Posterior vena cava (tissue), 2 donors: ENCODE data around the gene FRMD6. TPM values are rescaled to one million over a fixed set of nuclear protein-coding genes. Genes with fewer than 3 reads are reported as not detected.
A peak's percentile ranks its signal among the peaks of the same experiment; 100 is the strongest.
"Not testable (repeated sequence)": the region's sequence is repeated elsewhere in the genome, so short reads cannot be mapped to it uniquely, and the experiment has no call there.

Experiments
- DNase-seq: peaks from one replicate; pipeline ENCODE4 v3.0.0-alpha.2; 2020; ENCODE audit warnings: low spot score
- intact Hi-C, 2 donors: fragments of 100-400 bp; cut with DNase I; formaldehyde crosslinking; loops; one replicate each; pipeline versions ENCODE4 v1.14.1 to v1.14.2; 2022 to 2023
- total RNA-seq, 2 donors: library from RNA; stranded (reverse); fragmentation: NEBNext Ultra II Directional; extraction: Animal tissue kit (Norgen Biotek cat#: 25700); gene quantifications; one replicate each; pipeline ENCODE4 v1.2.1, GENCODE V29; 2021
- donor health status: DM: yes; HTN: yes; CAD: no.
- donor health status: DM: yes; HTN: yes; CAD: no.

Gene FRMD6
- total RNA-seq, 2 donors from 2014 or later: 33.1 to 49.6 TPM

DNA sequence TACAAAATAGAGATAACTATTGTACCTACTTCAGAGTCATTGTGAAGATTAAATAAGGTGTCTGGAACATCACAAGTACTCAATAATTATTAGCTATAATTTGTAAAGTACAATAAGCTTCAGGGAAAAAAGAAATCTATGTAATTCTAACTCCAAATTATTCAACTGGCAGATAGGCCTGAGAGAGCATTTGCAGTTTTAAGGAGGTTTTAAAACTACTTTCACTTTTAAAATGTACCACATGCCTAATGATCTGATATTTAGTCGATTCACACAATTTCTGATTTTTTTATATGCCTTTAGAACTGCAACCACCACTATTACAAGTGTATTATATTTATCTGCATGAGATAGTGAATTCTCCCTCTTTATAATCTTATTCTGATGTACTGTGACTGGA is 24.9 kb upstream of the FRMD6 start:
- intact Hi-C loops: no loop called here
- DNase-seq: no peak

DNA sequence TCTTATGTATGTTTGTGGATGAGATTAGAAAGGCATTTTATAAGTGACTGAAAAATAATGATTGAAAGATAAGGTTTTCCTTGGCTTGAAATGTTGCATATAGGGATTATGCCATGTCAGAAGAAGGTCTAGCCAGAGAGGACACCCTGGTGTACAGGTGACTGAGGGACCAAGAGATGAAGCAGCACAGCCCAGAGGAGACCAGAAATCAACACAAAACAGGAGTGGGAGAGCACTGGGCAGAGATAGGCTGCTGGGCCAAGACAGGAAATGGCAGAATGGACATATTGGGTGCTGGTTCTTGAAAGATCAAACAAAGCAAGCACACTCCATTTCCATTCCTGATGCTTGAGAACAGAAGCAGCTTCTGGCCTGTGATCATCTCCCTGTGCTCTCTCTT is 24.4 kb upstream of the FRMD6 start:
- no peak for DNase-seq
- intact Hi-C loops: no loop called here

DNA sequence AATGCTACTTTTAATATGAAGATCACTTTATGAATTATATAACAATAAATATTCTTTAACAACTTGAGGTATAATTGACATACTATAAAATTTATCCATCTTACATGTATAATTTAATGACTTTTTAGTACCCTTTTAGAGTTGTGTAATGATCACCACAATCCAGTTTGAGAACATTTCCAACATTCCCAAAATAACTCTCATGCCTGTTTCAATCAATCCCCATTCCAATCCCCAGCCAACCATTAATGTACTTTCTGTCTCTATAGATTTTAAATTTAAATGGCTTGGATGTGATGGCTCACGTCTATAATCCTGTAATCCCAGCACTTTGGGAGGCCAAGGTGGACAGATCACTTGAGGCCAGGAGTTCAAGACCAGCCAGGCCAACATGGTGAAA is 23.5 kb upstream of the FRMD6 start:
- no peak for DNase-seq
- intact Hi-C loops: no loop called here

DNA sequence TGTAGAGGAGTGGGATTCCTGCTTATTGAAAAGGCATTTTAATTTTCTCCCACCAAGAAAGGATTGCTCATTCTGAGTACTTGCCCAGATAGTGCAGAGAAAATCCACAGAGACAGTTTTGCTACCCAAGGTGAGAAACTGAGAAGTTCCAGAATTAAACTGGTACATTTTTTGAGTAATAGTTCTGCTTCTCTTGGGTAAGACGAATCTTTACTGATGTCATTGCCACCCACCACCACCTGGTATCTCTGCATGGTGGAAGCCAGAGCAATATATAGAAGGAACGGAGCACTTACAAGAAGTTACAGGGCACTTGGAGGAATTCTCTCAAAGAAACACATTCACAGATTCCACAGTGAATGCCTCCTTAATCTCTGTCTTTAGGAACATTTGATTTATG is 20.7 kb upstream of the FRMD6 start:
- no peak for DNase-seq
- intact Hi-C loops: no loop called here

DNA sequence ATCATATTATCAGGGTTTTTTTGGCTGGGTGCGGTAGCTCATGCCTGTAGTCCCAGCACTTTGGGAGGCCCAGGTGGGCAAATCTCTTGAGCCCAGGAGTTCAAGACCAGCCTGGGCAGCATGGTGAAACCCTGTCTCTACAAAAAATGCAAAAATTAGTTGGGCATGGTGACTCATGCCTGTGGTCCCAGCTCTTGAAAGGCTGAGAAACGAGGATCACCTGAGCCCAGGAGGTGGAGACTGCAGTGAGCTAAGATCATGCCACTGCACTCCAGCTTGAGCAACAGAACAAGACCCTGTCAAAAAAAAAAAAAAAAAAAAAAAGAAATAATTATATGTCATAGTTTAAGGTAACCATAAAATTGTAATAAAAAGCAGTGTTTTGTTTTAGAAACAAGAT is 18.4 kb upstream of the FRMD6 start:
- DNase-seq, intact Hi-C loops: not testable (repeated sequence)

DNA sequence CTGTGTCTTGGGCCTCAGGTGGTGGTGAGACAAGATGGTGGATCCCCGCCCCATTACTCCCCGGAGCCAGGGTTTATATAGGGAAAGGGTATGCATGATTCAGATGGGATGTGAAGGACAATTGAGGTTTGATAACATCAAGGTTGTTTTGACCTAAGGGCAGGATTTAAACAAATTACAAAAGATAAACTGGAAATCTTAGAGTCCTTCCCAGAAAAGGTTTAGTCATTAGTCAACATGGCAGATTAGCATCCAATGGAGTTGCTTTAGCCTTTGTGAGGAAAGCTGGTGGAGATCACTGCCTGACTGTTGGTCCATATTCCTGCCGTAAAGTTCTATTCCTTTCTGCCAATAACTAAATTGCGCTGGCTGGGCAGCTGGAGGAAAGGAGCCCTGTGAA is 15.6 kb upstream of the FRMD6 start:
- intact Hi-C loops: no loop called here
- DNase-seq: no peak

DNA sequence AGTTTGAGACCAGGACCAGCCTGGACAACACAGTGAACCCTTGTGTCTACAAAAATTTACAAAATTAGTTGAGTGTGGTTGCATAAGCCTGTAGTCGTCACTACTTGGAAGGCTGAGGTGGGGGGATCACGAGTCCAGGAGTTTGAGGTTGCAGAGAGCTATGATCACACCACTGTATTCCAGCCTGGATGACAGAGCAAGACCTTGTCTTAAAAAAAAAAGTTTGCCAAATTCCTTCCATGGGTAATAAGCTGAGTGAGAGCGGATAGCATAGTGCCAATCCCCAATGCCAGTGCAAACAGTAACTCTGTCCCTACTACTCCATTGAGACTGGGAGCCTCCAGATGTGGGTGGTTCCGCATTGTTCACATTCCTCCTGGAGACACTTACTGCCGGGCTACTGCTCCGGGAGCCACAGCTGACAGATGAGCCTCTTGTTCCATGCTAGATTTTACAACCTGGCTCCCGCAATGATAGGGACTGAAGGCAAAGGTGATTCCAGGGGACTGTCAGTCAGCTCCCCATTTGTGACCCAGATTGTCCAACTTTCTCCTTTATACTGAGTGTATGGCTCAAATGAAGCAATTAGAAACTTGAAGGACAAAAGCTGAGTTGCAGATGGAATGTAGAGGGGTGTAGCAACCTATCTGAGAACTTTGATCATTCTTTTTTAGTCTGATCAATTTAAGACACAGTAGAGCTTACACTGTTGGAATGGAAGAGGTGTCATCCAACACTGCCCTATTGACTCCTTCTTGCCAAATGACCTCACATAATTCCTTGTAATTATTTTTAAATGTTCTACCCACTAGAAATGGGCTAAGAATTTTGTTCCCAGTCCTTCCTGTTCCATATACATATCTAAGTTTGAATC is 13.4 kb upstream of the FRMD6 start:
- DNase-seq: no peak
- intact Hi-C loops: no loop called here

DNA sequence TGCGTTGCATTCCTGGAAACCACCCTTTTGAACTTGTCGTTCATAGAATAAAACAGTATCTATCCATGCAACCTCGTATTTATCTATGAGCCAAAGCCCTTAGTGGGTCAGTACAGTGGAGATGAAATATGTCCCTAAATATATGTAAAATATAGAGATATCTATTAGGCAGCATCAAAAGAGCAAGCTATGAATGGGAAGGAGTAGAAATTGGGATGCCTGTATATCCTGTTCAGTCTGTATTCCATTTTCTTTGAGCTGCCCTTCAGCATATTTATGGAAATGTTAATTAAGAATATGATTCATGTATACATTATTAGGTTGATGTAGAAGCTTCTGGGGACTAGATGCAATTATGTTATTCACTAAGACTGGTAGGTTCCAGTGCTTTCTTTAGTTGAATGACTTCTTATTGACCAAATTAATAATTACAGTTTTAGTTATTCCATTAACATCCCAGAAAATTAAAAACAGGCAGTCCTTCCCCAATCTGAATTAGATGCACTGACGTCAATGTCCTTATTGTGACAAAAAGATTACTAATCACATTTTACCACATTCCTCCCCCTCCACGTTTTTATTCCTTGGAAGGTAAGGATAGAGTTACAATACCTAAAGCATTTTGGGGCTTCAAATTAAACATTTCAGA is 11.9 kb upstream of the FRMD6 start:
- DNase-seq: no peak

DNA sequence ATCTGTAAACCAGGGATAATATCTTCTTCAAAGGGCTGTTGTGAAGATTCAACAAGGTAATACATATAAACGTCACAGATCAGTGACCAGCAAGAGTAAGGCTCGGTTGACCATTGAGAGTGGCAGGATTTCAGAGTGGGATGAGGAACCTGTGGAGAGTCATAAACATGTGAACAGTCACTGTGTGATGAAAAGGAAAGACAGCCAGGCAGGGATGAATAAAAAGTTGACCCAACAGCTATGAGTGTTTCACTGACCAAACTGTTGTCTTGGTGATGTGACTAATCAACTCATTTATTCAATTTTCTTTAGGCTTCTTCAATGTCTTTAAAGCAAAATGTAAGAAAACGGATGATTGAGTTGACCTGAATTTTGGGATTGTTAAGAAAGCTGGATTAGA is 8.6 kb upstream of the FRMD6 start:
- no peak for DNase-seq
- intact Hi-C loops: no loop called here

More for the DNA sequence above, 11.9 kb upstream of the FRMD6 start:
- intact Hi-C loops: no loop called here

DNA sequence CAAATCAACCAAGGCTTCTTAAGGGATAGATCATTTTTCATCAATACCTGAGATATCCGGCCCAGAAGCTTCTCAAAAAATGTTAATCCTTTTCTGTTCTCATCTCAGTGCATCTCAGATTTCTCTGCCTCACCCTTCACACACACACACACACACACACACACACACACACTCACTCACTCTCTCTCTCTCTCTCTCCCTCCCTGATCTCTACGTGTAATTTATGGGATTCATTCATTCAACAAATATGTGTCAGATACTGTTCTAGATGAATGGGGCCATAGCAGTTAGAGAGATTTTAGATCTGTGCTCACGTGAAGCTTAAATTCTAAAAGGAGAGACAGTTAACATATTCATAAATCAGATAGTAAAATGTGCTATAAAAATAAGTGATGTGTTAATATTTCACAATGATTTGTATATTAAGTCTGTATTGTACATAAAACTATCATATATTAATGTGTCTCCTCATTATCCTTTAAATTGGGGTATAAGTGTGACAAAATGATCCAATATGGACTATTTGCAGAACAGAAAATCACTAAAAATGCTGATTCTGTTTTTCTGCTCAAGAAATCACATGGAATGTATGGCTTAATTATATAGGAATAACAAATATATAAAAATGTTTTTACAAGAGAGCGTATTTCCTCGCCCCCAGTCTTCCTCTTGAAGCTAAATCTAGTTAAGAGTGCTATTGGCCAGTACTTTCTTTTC is 7.3 kb upstream of the FRMD6 start:
- no peak for DNase-seq
- intact Hi-C loops: no loop called here

DNA sequence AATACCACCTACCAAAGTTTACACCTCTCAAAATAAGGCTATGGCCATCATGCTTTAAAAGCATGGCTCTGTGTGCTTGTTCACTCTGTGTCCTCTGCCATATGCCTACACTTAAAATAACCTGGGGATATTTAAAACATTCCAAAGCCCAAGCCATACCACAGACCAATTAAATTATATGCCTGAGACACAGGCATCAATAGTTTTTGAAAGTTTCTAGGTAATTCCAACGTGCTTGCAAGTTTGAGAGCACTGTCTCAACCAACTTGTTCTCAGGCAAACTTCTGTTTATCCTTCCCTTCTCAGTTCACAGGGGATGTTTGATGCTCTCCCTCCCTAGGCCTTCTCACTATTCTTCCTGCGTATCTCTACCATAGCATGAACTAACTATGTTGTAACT is 3.4 kb upstream of the FRMD6 start:
- intact Hi-C loops: no loop called here
- DNase-seq: no peak

DNA sequence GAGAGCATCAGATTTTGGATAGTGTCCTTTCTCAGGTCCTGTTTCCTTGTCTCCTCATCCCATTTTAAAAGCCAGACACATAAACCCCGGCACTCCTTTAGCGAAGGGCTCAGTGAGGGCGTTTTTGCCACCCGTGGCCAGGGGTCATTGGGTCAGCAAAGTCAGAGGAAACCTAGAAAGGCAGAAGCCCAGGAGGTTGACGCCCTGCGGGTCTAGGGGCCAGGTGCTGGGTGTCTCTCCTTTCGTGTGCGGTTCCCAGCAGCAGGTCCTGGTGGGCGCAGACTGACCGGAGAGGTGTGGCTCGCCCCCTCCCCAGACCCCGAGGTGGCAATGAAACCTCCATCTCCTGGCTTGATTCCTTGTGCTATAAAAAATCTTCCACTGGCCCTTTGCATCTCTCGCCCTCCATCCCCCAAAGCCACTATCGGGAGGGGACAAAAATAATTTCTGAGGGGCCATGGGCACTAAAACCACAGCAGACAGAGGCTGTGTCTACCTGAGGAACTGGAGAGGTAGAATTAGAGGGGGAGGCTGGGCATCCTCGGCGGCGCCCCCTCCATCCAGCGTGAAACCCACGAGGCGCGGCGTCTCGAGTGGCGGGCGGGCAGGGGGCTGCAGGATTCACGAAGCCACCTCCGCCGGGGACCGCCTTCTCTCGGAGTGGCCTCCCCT is 858 bp upstream of the FRMD6 start:
- DNase-seq: no peak
- intact Hi-C loops: loop anchor here (10.0 kb wide), 1 partner anchor 366 kb away; no protein-coding TSS in a partner anchor

DNA sequence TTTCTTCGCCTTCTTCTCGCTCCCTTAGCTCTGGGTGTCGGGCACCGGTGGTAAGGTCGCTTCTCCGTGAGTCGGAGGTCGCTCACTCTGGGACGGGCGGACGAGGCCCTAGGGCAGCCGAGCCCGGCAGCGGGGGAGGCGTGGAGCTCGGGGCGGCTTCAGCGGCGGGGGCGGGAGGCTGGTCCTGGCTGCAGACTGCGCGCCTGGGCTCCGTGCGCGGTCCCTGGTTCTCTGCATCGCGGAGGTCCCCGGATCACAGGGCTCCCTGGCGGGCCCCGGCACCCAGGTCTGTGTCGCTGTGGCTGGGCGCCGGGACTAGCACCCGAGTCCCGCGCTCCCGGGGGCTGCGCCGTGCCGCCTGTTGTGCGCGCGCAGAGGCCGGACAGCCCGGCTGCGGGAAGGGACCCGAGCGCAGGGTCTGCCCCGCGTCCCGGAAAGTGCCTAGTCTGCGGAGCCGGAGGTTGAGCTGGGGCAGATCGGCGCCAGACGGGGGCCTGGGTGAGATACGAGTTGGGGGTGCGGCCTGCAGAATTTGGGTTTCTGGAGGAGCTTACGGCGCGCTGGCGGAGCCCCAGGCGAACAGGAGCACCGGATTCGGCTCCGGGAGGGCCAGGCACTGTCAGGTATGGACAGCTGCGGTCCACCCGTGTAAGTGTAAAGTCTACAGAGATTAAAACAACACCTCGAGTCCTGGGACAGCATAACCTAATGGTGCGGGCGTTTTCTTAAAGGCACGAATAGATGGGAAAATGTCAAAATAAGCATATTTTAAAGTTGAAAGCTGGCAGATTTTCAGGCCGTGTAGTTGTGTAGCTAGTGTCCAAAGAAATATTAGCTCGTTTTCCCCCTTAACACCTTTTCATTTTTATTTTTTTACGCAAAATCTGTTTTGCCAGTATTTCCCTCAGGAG is 713 bp downstream of the FRMD6 start:
- intact Hi-C loops: loop anchor here (2.0 to 10.0 kb wide), 2 partner anchors 124 to 368 kb away; no protein-coding TSS in a partner anchor

DNA sequence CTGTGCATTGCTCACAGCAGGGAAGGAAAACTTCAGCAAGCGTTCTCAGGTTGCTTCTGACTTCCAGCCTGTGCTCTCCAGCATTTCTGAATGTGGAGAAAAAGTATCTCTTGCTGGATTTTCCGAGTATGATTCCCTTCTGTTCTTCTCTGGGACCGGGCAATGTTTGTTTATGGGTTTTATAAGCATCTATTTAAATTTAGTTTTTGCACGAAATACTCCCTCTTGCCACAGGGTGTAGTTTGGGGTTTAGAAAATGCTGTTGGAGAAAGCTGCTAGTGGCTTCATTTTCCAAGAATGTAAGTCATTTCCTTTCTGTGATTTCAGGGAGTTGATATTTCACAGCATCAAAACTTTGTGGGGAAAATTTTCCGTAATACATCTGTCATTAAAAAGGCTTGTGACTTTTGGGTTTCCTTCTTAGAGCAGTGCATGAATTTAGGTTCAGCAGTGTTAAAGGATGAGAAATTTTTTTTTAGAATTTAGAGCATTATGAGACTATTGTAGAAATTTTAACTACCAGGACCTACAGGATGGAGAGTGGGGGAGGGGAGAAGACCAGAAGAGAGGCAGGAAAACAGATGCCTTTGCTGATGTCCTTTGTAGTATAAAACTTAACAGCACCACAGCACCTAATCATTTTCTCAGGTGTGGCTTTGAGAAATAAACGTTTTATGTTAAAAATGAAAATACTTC is 1.5 kb downstream of the FRMD6 start:
- DNase-seq: no peak
- intact Hi-C loops: loop anchor here (2.0 to 10.0 kb wide), 2 partner anchors 124 to 368 kb away; no protein-coding TSS in a partner anchor

More for the DNA sequence above, 713 bp downstream of the FRMD6 start:
- peak; percentile 92 for DNase-seq

DNA sequence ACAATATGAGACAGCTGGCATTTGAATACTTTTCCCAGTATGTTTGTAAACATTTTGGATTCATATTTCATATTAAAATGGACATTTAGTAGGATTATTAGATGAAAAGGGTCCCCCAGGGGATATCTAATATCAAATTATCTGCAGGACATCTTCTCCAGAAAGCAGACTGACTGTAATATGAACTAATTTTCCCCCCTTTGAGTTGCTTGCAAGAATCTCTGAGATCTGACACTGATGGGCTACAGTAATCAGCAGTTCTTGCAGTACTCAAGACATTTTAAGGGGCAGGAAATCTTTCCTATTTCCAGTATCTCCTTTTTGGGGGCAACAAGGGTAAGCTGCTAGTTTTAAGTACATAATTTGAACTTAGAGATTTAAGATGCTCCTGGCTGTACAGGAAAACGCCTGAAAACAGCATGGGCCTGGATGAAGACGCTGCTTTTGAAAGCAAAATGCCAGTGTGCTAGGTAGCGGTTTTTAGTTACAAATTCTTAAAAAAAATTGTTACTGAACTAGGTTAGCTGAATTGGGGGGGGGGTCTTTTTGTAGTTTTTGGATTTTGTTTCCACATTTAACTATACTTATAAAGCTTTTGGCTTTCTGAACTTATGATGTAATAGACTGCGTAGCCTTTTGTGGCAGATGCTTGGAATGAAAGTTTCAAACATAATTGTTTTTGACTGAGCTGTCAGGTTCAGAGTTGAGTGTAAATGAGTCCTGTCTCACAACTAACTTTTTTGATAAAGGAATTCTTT is 2.2 kb downstream of the FRMD6 start:
- DNase-seq: no peak
- intact Hi-C loops: loop anchor here (2.0 to 10.0 kb wide), 3 partner anchors 71 to 369 kb away; no protein-coding TSS in a partner anchor

DNA sequence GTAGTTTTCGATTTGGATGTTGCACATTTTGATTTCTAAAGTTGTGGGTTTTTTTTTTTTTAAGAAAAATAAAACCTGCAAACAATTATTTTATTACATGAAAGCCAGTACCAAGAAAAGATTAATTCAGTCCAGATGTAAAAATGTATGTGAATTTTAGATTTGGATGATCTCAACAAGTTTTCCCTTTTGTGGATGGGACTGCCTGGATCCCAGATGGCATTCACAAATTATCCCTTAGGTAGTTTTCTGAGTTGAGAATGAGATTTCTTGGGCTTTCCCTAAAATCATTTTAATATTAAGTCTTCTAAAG is 2.8 kb downstream of the FRMD6 start:
- DNase-seq: no peak
- intact Hi-C loops: loop anchor here (2.0 to 10.0 kb wide), 2 partner anchors 72 to 370 kb away; no protein-coding TSS in a partner anchor

DNA sequence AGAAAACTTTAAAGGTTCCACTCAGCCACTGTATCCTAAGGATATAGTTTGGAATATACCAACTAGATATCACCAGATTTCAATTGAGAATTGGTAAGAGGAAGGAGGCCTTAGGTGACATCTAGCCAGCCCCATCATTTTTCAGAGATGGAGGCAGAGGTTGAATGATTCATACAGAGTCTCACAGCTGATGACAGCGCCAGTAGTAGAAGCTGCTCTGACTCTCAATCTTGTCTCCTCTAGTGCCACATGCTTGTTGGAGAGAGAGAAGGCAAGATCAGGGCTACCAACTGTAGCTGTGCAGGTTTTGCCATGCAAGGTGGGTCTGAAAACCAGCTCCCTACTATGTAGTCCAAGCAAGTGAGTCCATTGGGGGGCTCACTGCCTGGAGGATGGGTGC is 6.1 kb downstream of the FRMD6 start:
- intact Hi-C loops: loop anchor here (10.0 kb wide), 1 partner anchor 373 kb away; no protein-coding TSS in a partner anchor
- no peak for DNase-seq
